A549 (cell line): ENCODE results near the gene LY86. TPM values are rescaled to one million over a fixed set of nuclear protein-coding genes. Genes with fewer than 3 reads are reported as not detected.

ENCODE experiments used
- ATAC-seq, 2 experiments: fragments of 200-7000 bp in 1 of 2; fragments of >200 bp in 1 of 2; cut with Nextera tagmentation in 1 of 2; cut with Tn5 transposase in 1 of 2; 3 replicates each; pipeline versions ENCODE4 v1.8.0 to v1.9.1; 2018 to 2020; ENCODE audit warnings: mild to moderate bottlenecking in 1 of 2, moderate library complexity in 1 of 2
- CTCF ChIA-PET: fragments of 300-600 bp; sonication (Branson Sonifier 250); formaldehyde crosslinking; extraction: SDS; loops from one replicate; lab custom pipeline; 2021; ENCODE audit warnings: antibody characterized with exemption, inconsistent platforms; lab: Yijun Ruan, JAX
- POLR2A ChIA-PET: fragments of 350-600 bp; formaldehyde crosslinking; extraction: SDS; loops from one replicate; lab custom pipeline; 2021; ENCODE audit warnings: antibody characterized with exemption, inconsistent platforms; lab: Yijun Ruan, JAX
- DNase-seq, 2 experiments: peaks; one replicate each; pipeline versions ENCODE4 v3.0.0 to v3.0.0-alpha.2; 2011 to 2016; ENCODE audit warnings: low read depth in 1 of 2, low spot score in 1 of 2
- FAIRE-seq: peaks from 2 replicates; lab custom pipeline; 2011; peaks lifted over from hg19 to GRCh38; lab: Jason Lieb, UNC
- H3K27ac ChIP-seq, 2 experiments: fragments of >200 bp; sonication (Bioruptor Twin); formaldehyde crosslinking; 3 replicates each; pipeline ENCODE4 v1.5.1; 2016 to 2017
- H3K4me1 ChIP-seq: fragments of >200 bp; sonication (Bioruptor Twin); formaldehyde crosslinking; 3 replicates; pipeline ENCODE4 v1.6.1; 2016
- H3K4me2 ChIP-seq: fragments of >200 bp; sonication (Bioruptor Twin); formaldehyde crosslinking; 3 replicates; pipeline ENCODE4 v1.6.1; 2016
- H3K4me3 ChIP-seq: fragments of >200 bp; sonication (Bioruptor Twin); formaldehyde crosslinking; 3 replicates; pipeline ENCODE4 v1.5.1; 2016
- H3K9me3 ChIP-seq: fragments of >200 bp; sonication (Bioruptor Twin); formaldehyde crosslinking; 3 replicates; pipeline ENCODE4 v1.6.1; 2016
- BHLHE40 ChIP-seq: IDR thresholded peaks from 2 replicates; pipeline ENCODE4 v1.6.1; 2012; ENCODE audit warnings: low read depth, low read length, inconsistent platforms
- CBX2 ChIP-seq: fragments of 200-600 bp; sonication (generic); IDR thresholded peaks from 2 replicates; pipeline ENCODE4 v1.6.1; 2016; ENCODE audit warnings: low read depth, mild to moderate bottlenecking, borderline replicate concordance
- EHF ChIP-seq: fragments of 250-450 bp; sonication (Bioruptor Pico); IDR thresholded peaks from 2 replicates; pipeline ENCODE4 v1.5.0; 2020; ENCODE audit warnings: mild to moderate bottlenecking
- ESRRA ChIP-seq: fragments of 150-350 bp; IDR thresholded peaks from 2 replicates; pipeline ENCODE4 v1.6.1; 2014; ENCODE audit warnings: mild to moderate bottlenecking, low read length, borderline replicate concordance
- FOSB ChIP-seq: fragments of 250-450 bp; sonication (Bioruptor Pico); IDR thresholded peaks from 2 replicates; pipeline ENCODE4 v1.5.0; 2020; ENCODE audit warnings: mild to moderate bottlenecking, moderate library complexity
- HDAC2 ChIP-seq: fragments of 200-600 bp; sonication (generic); IDR thresholded peaks from 2 replicates; pipeline ENCODE4 v1.6.1; 2016
- HOXB5 ChIP-seq: fragments of 250-450 bp; sonication (Bioruptor Pico); IDR thresholded peaks from 2 replicates; pipeline ENCODE4 v1.5.0; 2020; ENCODE audit warnings: mild to moderate bottlenecking, moderate library complexity
- MAFK ChIP-seq: fragments of 450-650 bp; IDR thresholded peaks from 2 replicates; pipeline ENCODE4 v1.6.1; 2014; ENCODE audit not compliant: partially characterized antibody
- MAZ ChIP-seq: fragments of 150-350 bp; IDR thresholded peaks from 2 replicates; pipeline ENCODE4 v1.6.1; 2014; ENCODE audit warnings: antibody characterized with exemption, low read depth, low read length, borderline replicate concordance
- MYC ChIP-seq: IDR thresholded peaks from 2 replicates; pipeline ENCODE4 v1.6.1; 2012; ENCODE audit warnings: mild to moderate bottlenecking, inconsistent platforms, low read length, improper control_type of control experiment, borderline replicate concordance
- PHF8 ChIP-seq: fragments of 200-600 bp; sonication (generic); IDR thresholded peaks from 2 replicates; pipeline ENCODE4 v1.6.1; 2016; ENCODE audit warnings: low read depth, mild to moderate bottlenecking, antibody characterized with exemption, moderate library complexity, borderline replicate concordance
- POLR2A ChIP-seq: IDR thresholded peaks from 2 replicates; pipeline ENCODE4 v1.6.1; 2012; ENCODE audit warnings: mild to moderate bottlenecking, low read length
- POLR2AphosphoS2 ChIP-seq: conservative IDR thresholded peaks from 2 replicates; pipeline ENCODE4 v1.6.1; 2012; ENCODE audit warnings: low read length, improper control_type of control experiment, inconsistent platforms
- RFX5 ChIP-seq: fragments of 450-650 bp; IDR thresholded peaks from 2 replicates; pipeline ENCODE4 v1.7.1; 2014; ENCODE audit warnings: antibody characterized with exemption, mild to moderate bottlenecking, moderate library complexity
- ZC3H11A ChIP-seq: fragments of 450-650 bp; IDR thresholded peaks from 2 replicates; pipeline ENCODE4 v1.6.1; 2014; ENCODE audit warnings: antibody characterized with exemption, mild to moderate bottlenecking
- ZFP36 ChIP-seq: fragments of 450-650 bp; IDR thresholded peaks from 2 replicates; pipeline ENCODE4 v1.6.1; 2014; ENCODE audit warnings: borderline replicate concordance; ENCODE audit not compliant: partially characterized antibody
- ZNF302 ChIP-seq: fragments of 250-450 bp; sonication (Bioruptor Pico); IDR thresholded peaks from 2 replicates; pipeline ENCODE4 v1.9.0; 2021; ENCODE audit warnings: inconsistent platforms, mild to moderate bottlenecking, moderate library complexity
- WGBS: methylation state at CpG from one replicate; pipeline ENCODE4 v1.1.6; 2017; ENCODE audit errors: missing lambda C conversion rate; 5-methylcytosine and 5-hydroxymethylcytosine counted together
- polyA plus RNA-seq, 4 experiments: library from polyadenylated mRNA; depleted of rRNA in 3 of 4; stranded (reverse); fragments of >200 nt; fragmentation: RNase III in 1 of 4; extraction: RNeasy Plus Mini Kit Qiagen cat#74134 plus additional on column Dnase treatment in 1 of 4; gene quantifications; 2 replicates in 3 of 4; 3 replicates in 1 of 4; pipeline ENCODE4 v1.2.3, GENCODE V29; 2011 to 2017
- TF ChIP-seq, protein P1 (sequence below): IDR thresholded peaks from 2 replicates; pipeline ENCODE4 v1.6.1; 2012
- TF ChIP-seq, protein P2 (sequence below): fragments of 200-600 bp; sonication (generic); IDR thresholded peaks from 2 replicates; pipeline ENCODE4 v1.6.1; 2016; ENCODE audit warnings: antibody characterized with exemption, mild to moderate bottlenecking, moderate library complexity
- TF ChIP-seq, protein P3 (sequence below): fragments of 150-350 bp; IDR thresholded peaks from 2 replicates; pipeline ENCODE4 v1.6.1; 2014; ENCODE audit warnings: low read depth, mild to moderate bottlenecking, low read length

The LY86 gene
- polyA plus RNA-seq, 2 of the 4 experiments (the other 2 are of a cell fraction) = not detected

DNA sequence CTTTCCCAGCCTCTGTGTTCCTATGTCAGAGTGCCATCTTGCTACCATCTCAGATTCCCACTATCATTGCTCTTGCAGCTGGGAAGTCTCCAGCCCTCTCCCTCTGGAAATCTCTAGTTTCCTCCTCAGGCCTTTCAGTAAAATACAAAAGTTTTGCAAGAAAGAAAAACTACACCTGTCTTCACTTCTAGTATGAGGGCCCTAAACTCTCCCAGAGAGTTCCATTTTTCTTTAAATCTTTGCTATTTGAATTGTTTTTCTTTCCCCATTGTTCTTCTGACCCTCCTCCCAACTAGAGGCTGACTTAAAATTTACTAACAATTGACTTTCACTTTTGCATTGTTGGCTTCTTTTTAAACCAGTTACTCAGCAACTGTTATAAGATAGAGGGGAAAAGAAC lies 62.8 kb downstream of the LY86 start:
- no peak for FAIRE-seq
- TF ChIP-seq POLR2AphosphoS2 (no peak), ESRRA (no peak), BHLHE40 (no peak), MAFK (no peak), ZNF302 (no peak)
- TF ChIP-seq, all 56 proteins: peak for 0
- CTCF ChIA-PET = no interaction called here
- no peak overlapping the region for H3K4me3 ChIP-seq
- POLR2A ChIA-PET = no interaction called here
- H3K4me1 ChIP-seq = no peaks in the 10 kb centered on the region
- no peak for ATAC-seq
- H3K4me2 ChIP-seq = no peak overlapping the region
- no peaks in the 10 kb centered on the region for H3K9me3 ChIP-seq
- H3K27ac ChIP-seq = no peak overlapping the region
- no peak for DNase-seq

DNA sequence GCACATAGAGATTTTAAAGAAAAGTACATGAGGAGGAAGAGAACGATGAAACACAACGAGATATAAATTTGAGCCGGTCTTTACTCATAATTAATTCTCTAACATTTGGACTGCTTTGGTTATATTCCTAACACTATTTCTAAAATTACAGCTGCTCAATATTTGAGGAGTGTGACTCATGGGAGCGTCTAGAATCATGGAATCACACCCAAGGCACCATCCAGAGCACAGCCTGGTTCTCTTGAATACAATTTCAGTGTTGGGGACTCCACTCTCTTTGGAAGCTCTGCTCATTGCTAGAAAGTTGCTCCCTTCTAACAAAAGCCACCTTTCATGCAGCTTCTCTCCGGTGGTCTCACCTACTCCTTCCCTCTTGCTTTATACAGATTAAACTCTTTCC lies 64.4 kb downstream of the LY86 start:
- Histone ChIP-seq H3K4me2 (no peak overlapping the region), H3K4me1 (no peaks in the 10 kb centered on the region), H3K27ac (no peak overlapping the region), H3K9me3 (no peaks in the 10 kb centered on the region), H3K4me3 (no peak overlapping the region)
- FAIRE-seq (no peak), ATAC-seq (no peak), DNase-seq (no peak)
- TF ChIP-seq EHF (CRISPR knock-in tag) (no peak), MYC (no peak)
- TF ChIP-seq, protein P1, sequence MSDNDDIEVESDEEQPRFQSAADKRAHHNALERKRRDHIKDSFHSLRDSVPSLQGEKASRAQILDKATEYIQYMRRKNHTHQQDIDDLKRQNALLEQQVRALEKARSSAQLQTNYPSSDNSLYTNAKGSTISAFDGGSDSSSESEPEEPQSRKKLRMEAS = no peak
- 49% methylated on average over 5 of the region's 5 CpGs for WGBS
- ChIA-PET POLR2A (no interaction called here), CTCF (no interaction called here)

DNA sequence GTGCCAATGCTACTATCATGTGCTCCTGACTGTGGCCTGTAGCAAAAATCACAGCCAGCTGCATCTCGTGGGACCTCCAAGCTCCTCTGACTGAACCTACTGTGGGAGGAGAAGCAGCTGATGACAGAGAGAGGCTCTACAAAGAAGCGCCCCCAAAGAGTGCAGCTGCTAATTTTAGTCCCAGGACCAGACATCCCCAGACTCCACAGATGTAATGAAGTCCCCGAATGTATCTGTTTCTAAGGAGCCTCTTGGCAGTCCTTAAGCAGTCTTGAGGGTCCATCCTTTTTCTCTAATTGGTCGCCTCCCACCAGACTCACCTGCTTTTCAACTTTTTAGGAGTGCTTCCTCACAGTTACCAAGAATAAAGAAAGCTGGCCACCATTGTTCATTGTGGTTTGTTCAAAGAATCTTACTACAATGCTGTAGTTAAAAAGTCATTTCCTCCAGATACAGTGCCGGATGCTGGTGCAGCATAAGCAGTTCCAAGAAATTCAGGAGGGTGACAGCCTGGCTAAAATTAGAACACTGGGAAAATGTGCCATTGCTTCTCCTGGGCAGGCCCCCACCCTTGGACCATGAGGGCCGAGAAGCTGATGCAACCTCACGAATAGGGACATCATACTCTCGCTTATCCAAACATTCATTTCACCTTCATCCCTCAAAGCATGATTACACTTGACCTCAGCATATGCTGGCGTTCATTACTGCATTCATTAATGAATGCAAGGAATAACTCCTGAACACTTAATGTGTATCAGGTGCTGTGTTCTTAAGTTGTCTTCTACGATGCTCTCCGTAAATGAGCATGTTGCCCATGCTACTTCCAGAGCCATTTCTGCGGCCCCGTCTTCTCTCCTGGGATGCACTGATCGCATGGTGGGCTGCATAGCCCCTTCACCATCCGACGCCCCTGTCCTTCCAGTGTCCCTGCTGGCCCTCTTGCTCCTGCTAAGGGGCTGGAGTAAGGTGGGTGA lies 66.4 kb downstream of the LY86 start:
- POLR2A ChIA-PET = no interaction called here
- CTCF ChIA-PET = no interaction called here
- no peak for FAIRE-seq
- no peak overlapping the region for H3K4me3 ChIP-seq
- TF ChIP-seq POLR2A (no peak), MAZ (no peak), HDAC2 (no peak), ZC3H11A (no peak), PHF8 (no peak), RFX5 (no peak), HOXB5 (CRISPR knock-in tag) (no peak), ZFP36 (no peak), CBX2 (no peak), FOSB (no peak)
- TF ChIP-seq, protein P2, sequence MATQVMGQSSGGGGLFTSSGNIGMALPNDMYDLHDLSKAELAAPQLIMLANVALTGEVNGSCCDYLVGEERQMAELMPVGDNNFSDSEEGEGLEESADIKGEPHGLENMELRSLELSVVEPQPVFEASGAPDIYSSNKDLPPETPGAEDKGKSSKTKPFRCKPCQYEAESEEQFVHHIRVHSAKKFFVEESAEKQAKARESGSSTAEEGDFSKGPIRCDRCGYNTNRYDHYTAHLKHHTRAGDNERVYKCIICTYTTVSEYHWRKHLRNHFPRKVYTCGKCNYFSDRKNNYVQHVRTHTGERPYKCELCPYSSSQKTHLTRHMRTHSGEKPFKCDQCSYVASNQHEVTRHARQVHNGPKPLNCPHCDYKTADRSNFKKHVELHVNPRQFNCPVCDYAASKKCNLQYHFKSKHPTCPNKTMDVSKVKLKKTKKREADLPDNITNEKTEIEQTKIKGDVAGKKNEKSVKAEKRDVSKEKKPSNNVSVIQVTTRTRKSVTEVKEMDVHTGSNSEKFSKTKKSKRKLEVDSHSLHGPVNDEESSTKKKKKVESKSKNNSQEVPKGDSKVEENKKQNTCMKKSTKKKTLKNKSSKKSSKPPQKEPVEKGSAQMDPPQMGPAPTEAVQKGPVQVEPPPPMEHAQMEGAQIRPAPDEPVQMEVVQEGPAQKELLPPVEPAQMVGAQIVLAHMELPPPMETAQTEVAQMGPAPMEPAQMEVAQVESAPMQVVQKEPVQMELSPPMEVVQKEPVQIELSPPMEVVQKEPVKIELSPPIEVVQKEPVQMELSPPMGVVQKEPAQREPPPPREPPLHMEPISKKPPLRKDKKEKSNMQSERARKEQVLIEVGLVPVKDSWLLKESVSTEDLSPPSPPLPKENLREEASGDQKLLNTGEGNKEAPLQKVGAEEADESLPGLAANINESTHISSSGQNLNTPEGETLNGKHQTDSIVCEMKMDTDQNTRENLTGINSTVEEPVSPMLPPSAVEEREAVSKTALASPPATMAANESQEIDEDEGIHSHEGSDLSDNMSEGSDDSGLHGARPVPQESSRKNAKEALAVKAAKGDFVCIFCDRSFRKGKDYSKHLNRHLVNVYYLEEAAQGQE = no peak
- TF ChIP-seq, protein P3, sequence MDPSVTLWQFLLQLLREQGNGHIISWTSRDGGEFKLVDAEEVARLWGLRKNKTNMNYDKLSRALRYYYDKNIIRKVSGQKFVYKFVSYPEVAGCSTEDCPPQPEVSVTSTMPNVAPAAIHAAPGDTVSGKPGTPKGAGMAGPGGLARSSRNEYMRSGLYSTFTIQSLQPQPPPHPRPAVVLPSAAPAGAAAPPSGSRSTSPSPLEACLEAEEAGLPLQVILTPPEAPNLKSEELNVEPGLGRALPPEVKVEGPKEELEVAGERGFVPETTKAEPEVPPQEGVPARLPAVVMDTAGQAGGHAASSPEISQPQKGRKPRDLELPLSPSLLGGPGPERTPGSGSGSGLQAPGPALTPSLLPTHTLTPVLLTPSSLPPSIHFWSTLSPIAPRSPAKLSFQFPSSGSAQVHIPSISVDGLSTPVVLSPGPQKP = no peak
- DNase-seq = no peak
- H3K9me3 ChIP-seq = no peaks in the 10 kb centered on the region
- H3K4me2 ChIP-seq = no peak overlapping the region
- 72% methylated on average over 15 of the region's 16 CpGs for WGBS
- H3K4me1 ChIP-seq = no peaks in the 10 kb centered on the region
- no peak for ATAC-seq
- no peak overlapping the region for H3K27ac ChIP-seq
